Activated T-cell treated with anti-CD3 and anti-CD28 coated beads, Interleukin-2, amount 50 U/mL, for 1 hour (primary cell): ENCODE results near the gene RBBP8NL.

Experiments
- DNase-seq: peaks from one replicate; pipeline ENCODE4 v3.0.0-alpha.2; 2020

Gene RBBP8NL

DNA sequence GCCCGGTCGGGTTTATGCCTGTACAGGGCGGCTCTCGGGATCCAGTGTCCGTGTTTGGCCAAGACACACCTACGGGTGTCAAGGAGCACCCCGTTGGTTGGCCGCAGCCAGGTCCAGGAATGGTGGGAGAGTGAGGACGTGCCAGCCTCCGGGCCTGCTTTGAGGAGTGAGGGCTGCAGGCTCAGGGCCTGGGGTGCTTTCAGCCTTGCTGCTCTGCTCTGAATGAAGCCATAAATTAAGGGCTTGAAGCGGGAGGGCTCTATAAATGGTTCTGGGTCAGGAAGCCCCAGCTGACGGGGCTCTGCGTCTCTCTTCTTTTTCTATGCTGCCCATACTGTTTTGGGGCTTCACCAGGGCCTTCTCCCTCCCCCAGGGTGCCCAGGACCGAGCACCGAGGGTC, 33.3 kb upstream of the RBBP8NL start:
- DNase-seq = no peak

DNA sequence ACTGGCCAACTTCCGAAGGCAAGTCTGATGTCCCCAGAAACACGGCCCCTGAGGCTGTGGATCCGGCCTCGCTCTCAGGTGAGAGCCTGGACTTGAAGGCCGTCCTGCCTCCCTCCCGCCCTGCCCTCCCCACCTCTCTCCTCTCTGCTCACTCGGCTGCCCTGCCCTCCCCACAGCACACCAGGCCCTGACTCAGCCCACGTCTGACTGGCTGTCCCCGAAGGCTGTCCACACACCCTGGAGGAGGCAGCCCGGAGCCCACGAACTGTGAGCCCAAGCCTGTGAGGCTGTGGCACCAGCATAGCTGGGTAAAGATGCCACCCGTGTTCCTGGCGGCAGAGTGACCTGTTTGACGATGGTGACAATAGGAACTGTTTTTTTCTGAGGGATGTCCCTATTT, 32.1 kb upstream of the RBBP8NL start:
- no peak for DNase-seq

DNA sequence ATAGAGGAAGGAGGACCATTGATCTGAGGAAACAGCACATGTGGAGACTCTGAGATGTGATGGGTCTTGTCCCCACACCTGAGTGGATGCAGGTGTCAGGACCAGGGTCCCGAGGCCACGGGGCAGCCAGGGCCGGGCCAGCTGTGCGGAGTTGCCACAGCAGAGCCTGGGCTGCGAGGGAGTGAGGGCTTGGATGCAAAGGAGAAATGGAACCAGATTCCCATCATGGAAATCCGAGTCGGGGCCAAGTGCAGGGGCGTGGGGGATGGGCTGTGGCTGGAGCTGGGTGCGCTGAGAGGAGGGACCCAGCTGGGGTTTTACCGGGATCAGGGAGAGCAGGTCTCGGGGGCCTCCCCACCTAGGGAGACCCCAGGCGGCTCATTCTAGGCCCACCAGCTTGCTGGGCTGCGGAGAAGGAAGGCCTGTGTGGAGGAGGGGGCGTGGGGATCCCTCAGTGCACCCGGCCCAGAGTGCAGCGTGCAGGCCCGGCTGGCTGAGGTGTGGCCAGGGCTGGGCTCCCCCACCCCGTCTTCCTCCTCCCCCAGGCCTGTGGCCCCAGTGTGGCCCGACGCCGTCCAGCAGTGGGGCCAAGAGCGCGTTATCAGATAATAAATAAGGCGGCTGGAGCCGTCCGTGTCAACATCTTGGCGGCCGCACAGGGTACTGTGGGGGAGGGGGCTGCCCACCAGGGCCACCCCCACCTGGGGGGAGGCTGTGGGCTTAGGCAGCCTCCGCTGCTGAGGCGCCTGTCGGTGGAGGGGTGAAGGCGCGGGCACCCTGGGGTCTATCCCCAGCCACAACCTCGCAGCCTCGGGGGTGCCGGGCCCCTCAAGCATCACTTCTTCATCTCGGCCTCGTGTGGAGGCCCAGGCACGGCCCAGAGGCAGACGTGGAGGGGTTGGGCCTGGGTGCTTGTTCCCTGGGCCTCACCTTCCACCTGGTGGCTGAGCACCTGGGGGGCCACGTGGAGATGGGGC, 31.2 kb upstream of the RBBP8NL start:
- DNase-seq = no peak

DNA sequence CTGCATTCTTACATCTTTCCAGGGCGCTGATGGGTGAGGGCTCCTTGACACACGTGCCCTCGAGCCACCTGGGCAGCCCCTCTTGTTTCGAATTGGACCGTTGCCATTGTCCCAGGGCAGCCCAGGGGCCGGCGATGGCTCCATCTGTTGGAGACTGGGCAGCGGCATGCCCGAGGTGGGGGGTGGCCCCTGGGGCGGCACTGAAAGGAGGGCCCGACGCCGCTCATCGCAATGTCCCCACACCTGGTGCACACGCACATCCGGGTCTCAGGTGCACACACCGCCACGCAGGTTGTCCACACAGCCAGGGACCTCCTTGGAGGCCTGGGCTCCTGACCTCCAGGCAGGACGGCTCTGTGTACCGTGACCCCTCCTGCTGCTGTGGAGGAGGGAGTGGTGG, 30.5 kb upstream of the RBBP8NL start:
- DNase-seq = no peak

DNA sequence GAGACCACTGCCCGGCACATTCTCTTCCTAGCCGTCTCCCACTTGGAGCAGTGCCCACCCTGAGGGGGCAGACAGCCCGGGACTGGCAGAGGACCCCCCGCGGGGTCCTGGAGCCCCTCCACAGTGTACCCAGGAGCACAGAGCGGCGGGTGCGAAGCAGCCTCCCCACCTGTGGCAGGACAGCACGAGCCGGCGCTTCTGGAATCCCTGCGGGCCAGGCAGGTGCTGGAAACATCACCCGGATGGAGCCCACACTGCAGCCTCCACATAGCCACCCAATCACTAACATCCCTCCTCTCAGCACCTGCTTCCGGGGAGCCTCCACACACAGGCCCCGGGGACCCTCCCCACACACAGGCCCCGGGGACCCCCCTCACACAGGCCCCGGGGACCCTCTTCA, 29.8 kb upstream of the RBBP8NL start:
- DNase-seq = no peak

DNA sequence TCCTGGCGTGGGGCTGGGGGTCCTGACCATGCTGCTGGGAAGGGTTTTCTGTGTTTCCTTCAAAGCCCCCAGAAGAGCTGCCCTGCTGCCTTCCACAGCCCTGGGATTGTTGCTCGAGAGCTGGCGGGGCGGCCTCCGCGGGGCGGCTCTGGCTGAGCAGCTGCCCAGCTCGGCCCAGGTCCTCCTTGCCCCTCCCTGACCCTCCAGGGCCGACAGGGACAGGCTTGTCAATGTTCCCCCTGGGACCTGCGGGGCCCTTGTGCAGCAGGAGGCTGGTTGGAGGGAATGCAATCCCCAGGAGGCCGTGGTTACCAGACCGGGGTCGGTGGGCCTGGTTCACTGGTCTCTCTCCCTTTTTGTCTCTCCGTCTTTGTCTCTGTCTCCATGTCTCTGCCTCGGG, 28.6 kb upstream of the RBBP8NL start:
- DNase-seq = no peak

DNA sequence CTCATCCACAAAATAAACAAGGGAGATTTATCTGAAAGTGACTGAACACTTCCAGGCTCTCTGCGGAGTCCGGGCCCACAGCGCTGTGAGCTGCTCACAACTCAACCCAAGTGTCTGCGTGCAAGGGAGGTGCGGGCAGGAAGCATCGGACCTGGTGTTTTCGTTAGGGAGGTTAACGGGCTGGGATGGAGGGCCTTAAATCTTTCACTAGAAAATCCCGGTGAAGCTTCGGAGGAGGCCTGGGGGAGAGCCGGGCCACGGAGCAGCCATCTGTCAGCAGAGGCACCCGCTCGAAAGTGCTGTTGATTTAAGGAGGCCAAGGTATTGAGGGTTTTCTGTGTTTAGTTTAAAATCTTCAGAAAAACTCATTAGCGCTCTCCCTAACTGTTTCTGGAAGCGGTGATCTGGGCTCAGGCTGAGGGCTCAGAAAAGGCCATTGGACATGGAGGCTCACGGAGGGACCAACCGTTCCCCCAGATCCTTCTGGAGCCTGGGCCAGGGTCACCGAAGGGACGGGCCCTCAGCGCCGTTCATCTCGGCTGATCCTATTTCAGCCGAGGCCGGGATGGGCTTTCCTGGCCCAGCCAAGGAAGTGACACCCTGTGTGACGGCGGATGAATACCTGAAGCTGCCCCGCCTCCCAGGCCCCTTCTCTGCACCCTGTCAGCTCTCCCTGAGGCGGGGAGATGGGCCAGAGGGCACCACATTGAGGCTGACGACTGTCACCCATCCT, 27.7 kb upstream of the RBBP8NL start:
- no peak for DNase-seq

DNA sequence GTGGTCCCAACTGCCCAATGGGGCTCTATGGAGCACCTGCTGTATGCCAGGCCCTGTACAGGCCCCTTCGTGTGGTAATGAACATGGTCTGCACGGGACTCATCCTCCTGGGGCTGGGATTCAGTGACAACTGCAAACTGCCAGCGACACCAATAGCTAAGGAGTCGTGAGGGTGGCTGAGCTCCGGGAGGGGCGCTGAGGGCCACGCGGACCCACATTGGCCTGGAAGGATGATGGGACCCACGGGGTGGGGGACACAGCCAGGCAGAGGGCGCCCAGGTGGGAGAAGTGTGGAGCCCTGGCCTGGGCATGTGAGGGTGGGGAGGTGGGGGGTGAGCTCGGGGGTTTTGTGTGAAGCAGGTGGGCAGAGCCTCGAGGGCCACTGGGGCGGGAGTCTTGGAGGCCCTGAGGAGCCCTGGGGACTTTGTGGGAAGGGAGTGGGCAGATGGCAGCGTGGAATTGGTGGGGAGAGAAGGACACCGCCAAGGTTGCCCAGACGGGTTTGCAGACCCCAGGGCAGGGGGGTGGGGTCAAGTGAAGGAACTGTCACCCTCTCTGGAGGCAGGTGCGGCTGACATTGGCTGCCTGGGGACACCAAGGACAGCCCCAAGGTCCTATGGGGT, 26.0 kb upstream of the RBBP8NL start:
- no peak for DNase-seq

DNA sequence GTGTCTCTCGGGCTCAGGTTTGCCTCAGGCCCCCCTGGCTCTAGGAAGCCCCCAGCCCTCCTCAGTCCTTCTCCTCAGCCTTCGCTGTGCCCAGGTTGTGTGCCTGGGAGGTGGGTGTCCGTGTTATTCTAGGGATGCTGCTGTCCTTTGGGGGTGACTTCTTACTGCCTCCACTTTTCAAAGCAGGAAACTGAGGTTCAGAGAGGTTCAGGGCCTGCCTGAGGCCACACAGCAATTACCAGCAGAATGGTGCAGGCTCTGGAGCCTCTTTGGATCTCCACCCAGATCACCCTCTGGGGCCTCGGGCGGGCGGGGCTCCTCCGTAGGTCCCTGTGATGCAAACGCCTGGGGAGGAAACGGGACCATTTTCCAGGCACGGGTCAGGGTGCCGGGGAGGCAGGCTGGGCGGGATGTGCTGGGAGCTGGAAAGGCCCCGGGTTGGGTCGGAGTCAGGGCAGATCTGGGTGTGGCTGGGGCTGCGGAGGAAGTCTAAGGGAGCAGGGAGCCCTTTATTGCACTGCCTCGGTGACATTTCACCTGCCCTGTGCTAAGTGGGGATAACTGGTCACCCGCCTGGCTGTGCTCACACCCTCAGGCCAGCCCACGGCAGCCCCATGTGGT, 25.2 kb upstream of the RBBP8NL start:
- DNase-seq = no peak

DNA sequence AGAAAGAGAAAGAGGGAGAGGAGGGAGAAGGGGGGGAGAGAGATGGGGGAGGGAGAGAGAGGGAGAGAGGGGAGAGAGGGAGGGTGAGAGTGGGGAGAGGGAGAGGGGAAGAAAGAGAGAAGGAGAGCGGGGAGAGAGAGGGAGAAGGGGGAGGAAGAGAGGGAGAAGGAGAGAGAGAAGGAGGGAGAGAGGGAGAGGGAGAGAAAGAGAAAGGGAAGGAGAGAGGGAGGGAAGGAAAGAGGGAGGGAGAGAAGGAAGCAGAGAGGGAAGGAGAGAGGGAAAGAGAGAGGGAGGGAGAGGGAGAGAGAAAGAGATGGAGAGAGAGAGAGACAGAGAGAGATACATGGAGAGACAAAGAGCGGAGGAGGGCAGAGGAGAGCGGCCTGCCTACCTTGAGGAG, 24.6 kb upstream of the RBBP8NL start:
- DNase-seq = no peak

DNA sequence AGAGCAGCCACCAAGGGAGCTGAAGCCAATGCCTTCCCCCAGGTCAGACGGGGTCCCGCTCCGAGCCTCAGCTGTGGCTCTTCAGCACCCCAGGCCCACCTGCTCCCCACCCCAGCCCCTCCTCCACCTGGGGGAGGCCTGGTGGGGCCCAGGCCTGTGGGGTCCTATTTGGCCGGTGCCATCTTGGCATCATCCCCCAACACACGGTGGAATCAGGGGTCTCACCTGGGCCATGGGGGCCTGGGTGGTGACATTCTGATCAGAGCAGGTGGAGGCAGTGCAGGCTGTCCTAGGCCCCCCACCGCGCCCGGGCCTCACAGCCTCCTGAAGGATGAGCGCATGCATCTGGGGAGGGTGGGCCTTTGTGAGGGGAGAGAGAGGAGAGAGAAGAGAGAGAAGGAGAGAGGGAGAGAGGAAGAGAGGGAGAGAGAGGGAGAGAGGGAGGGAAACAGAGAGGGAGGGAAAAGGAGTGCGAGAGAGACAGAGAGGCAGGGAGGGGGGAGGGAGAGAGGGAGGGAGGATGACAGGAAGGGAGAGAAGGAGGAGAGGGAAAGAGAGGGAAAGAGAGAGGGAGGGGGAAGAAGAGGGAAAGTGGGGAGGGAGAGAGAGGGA, 23.9 kb upstream of the RBBP8NL start:
- no peak for DNase-seq

DNA sequence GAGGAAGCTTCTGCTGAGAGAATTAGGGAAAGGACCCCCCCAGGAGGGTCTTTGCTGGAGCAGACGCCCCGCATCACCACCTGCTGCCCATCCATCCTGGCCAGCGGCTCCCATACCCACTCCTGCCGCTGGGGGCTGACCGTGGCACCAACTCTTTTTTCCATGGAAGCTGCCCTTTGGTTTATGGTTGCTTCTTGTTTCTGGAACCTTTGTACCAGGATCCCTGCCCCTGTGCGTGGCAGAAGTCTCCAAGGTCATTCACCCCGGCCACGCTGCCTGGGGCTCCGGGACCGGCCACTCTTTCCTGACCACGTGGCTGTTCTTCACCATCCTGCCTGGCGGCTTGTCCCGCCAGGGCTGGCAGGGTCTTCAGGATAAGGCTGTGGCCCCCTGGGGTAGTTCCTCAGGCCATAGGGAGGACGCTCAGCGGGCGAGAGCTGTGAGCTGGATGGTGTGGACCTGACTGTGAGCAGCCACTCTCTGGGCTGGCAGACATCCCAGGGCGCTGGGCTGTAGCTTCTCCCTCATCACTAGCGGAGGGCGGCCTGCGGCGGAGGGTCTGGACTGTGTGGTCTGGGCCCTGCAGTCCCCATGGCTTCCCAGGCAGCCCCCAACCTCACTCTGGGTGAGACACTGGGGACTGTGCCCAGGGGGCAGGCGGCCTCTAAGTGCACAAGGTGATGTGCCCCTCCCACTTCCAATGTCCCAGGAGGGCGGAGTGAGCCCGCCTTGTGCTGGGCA, 22.8 kb upstream of the RBBP8NL start:
- DNase-seq = no peak

DNA sequence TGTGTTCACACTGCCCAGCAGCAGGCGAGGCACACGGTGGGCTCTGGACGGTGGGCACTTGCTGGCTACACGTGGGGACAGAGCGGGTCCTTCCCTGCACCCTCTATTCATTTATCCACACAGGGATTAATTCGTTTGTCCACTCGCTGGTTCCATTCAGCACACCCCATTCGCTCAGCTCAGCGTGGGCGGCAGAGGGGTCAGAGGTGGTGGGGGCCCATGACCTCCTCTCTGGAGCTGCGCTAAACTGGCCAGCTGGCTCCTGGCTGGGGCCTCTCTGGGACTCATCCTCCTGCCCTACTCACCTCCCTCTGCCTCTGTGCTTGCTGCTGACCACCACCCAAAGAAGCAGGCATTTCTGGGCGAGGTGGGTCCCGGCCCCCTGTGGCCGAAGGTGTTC, 21.4 kb upstream of the RBBP8NL start:
- DNase-seq = no peak

DNA sequence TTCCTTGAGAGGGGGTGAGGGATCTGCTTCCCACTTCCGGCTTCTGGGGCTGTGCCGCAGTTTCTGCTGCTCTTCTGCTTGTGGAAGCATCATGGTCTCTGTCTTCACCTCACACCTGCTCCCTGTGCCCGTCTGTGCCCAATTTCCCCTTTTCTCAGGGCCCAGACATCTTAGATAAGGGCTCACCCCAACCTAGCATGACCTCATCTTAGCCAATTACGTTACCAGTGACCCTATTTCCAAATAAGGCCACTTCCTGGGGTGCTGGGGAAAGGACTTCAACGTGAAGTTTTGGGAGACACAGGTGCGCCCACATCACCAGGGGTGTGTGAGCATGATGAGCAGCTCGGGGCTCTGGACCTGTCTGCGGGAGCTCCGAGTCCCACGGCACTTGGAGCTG, 20.7 kb upstream of the RBBP8NL start:
- DNase-seq = no peak

DNA sequence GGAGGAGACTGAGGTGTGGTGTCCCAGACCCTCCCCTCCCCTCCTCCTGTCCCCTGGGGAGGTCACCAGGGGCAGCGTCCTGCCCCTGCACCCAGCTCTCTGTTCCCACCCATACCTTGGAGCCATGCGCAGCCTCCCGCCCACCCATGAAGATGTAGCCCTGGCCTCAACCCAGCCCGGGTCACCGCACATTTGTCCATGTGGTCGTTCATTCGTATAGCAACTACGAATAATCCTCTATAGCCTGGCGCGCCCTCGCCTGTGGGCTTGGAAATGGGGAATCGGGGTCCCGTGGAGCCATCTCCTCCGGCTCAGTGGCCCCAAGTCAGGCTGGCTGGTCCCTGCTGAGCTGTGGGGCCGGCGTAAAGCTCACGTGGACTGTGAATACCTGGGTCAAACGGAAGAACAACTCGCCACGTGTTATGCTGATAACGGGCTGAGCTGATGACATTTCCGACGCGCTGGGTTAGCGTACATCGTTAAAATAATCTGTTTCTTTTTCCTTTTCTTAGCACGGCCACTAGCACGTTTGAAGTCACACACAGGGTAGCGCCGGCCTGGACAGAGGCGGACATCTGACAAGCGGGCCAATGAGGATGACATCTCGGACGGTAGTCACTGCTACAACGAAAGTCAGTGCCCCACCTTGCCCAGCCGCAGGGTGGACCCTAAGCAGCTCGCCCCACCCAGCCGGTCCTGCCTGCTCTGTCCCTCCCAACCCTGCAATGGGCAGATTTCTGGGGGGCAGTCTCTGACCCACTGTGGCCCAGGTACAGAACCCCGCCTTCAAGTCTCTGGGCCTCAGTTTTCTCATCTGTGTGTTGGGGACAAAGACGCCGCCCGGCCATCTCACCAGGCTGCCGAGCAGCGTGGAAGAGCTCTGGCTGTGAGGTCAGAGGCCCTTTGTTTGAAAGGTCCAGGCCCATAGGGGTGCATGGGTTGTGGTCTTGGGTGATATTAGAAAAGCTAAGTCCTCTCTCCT, 19.8 kb upstream of the RBBP8NL start:
- DNase-seq = no peak

DNA sequence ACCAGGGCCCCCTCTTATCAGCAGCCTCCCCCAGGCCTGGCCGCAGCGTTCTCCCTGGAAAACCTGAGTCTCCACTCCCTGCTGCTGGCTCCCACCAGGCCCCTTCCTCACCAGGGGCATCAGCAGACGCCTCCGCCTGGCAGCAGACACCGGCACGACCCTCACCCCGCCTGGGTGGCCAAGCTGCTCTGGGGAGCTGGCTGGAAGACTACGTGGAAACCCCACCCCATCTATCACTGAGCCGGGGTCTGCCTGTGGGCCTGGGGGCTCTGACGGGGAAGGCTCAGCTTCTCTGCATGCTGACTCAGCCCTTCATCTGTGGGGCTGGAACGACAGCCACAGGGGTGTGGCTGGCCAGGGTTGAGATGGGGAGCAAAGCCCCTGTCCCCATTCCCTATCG, 19.1 kb upstream of the RBBP8NL start:
- no peak for DNase-seq

DNA sequence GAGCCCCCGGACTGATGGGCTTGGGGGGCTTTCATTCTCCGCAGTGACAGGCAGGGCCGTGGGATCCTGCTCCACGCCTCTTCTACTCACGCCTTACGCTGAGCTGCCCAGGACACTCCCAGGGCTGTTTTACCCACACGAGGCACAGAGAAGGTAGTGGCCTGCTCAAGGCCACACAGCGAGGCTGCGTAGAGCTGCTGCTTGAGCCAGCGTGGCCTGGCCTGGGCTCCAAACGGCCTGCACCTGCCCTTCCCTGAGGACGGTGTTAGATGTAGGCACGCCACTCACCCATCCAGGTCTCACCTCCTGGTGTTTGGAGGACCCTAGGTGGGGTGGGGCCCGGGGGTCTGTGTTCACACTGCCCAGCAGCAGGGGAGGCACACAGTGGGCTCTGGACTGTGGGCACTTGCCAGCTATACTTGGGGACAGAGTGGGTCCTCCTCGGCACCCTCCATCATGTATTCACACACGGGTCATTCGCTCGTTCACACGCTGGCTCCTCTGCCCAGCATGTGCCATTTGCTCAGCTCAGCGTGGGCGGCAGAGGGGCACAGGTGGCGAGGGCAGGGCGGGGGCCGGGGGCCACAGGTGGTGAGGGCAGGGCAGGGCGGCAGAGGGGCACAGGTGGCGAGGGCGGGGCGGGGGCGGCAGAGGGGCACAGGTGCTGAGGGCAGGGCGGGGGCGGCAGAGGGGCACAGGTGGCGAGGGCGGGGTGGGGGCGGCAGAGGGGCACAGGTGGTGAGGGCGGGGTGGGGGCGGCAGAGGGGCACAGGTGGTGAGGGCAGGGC, 18.4 kb upstream of the RBBP8NL start:
- DNase-seq = no peak

DNA sequence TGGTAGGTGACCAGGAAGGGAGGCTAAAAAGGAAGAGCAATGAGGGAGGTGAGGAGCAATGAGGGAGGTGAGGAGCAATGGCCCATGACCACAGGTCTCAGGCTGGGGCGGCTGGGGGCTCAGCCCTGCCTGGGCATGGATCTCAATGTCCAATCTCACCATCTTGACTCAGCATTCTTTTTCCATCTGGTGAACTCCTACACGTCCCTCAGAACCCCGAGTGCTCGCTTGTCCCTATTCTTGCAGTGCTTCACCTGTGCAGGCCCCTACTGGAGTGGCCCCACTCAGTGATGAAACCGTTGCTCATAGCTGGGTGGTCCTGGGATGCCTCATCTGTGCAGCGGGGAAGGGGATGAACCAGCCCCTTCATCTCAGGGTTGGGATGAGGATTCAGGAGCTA, 16.9 kb upstream of the RBBP8NL start:
- no peak for DNase-seq

DNA sequence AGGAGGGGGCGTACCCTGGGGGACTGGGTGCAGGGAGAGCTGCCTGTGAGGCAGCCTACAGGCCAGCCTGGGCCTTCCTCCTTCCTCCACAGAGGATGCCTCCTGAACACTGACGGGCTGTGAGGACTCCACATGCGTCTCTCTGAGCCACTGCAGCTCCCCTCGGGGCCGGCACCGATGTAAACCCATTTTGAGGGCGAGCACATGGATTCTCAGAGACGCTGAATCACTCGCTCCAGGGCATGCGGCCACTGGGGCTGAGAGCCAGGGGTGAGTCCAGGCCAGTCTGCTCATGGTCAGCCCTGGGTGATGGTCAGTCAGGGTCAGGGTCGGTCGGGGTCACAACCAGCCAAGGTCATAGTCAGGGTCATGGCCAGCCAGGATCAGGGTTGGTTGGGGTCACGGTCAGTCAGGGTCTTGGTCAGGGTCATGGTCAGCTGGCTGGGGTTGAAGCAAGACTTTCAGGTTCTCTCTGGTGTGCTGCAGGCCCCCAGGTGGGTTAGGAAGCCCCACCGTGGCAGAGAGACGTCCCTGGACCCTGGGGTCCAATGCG, 14.7 kb upstream of the RBBP8NL start:
- DNase-seq = no peak

DNA sequence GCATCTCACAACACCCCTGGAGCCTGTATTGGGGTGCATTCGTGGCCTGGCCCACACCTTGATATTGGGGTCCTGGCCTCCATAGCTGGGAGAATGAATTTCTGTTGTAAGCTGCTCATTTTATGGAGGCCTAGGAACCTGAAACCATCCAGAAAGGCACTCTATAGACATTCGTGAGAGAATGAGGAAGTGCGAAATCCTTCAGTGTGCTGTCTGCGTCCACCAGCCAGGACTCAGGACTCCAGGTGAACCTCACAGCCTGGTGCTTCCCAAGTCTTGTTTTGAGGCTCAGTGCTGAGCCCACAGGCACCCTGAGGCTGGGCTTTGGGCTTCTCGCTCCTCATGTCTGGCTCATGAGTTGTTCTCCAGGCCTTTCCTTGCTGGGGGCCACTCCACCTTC, 11.9 kb upstream of the RBBP8NL start:
- DNase-seq = no peak
